OCI-LY3 (cell line): ENCODE results near the gene DHRSX.

ENCODE experiments used
- H2AFZ ChIP-seq: fragments of 200-600, 300-600 bp; shearing (Covaris generic); 2 replicates; pipeline ENCODE4 v1.6.0; 2014; ENCODE audit warnings: antibody characterized with exemption, low read depth, low read length
- H3K27ac ChIP-seq: fragments of 200-600, 300-600 bp; sonication (generic); 2 replicates; pipeline ENCODE4 v1.5.1; 2014; ENCODE audit warnings: mild to moderate bottlenecking, low read length, moderate library complexity, mixed read lengths
- H3K27me3 ChIP-seq: fragments of 200-600, 300-600 bp; sonication (generic); 2 replicates; pipeline ENCODE4 v1.6.1; 2014; ENCODE audit warnings: low read depth, low read length, mixed read lengths
- H3K36me3 ChIP-seq: fragments of 200-600, 300-600 bp; sonication (generic); replicated peaks from 2 replicates; pipeline ENCODE3; 2014; ENCODE audit warnings: low read depth, low read length, mixed read lengths
- H3K4me1 ChIP-seq: fragments of 300-600, 200-600 bp; sonication (generic); 2 replicates; pipeline ENCODE4 v1.6.1; 2014; ENCODE audit warnings: low read length, mixed read lengths
- H3K4me2 ChIP-seq: fragments of 200-600, 300-600 bp; sonication (generic); 2 replicates; pipeline ENCODE4 v1.6.1; 2014; ENCODE audit warnings: low read length, mixed read lengths
- H3K4me3 ChIP-seq: fragments of 300-600, 200-600 bp; sonication (generic); 2 replicates; pipeline ENCODE4 v1.5.1; 2014; ENCODE audit warnings: antibody characterized with exemption, mild to moderate bottlenecking, low read length, moderate library complexity
- H3K79me2 ChIP-seq: fragments of 300-600, 200-600 bp; shearing (Covaris generic); 2 replicates; pipeline ENCODE4 v1.6.1; 2014; ENCODE audit warnings: mild to moderate bottlenecking, low read length, mixed read lengths
- H3K9ac ChIP-seq: fragments of 300-600, 200-600 bp; shearing (Covaris generic); 2 replicates; pipeline ENCODE4 v1.6.0; 2014; ENCODE audit warnings: mild to moderate bottlenecking, low read length, moderate library complexity
- H3K9me3 ChIP-seq: fragments of 200-600, 300-600 bp; shearing (Covaris generic); 2 replicates; pipeline ENCODE4 v1.6.1; 2014; ENCODE audit warnings: low read length, mixed read lengths; ENCODE audit not compliant: insufficient read depth
- H4K20me1 ChIP-seq: fragments of 200-600, 300-600 bp; sonication (generic); 2 replicates; pipeline ENCODE4 v1.6.1; 2016; ENCODE audit warnings: low read length, mixed read lengths; ENCODE audit not compliant: insufficient read depth
- CTCF ChIP-seq: fragments of 200-600, 300-600 bp; sonication (generic); IDR thresholded peaks from 2 replicates; pipeline ENCODE4 v1.5.1; 2014; ENCODE audit warnings: antibody characterized with exemption, low read length, low read depth
- EZH2phosphoT487 ChIP-seq: fragments of 200-600 bp; shearing (Covaris generic); IDR thresholded peaks from 2 replicates; pipeline ENCODE4 v1.6.1; 2018; ENCODE audit warnings: antibody characterized with exemption, mixed run types, low read depth

Gene DHRSX

GRCh38 chrX:2500803-2501558 lies at the start of gene DHRSX, which contains the start of gene ZBED1:
TSS of gene DHRSX (minus strand) at chrX:2500976. CDS start at chrX:2500925, 51 bp downstream.
TSS of gene ZBED1 (minus strand) at chrX:2500976. CDS start at chrX:2490719, 10,257 bp downstream.
- H3K9ac ChIP-seq, result peak within 1 kb of the TSS; percentile 97
- peak within 1 kb of the TSS; percentile 69 for H3K27ac ChIP-seq
- H3K79me2 ChIP-seq, result peaks cover 43% of the 10 kb centered on the region
- no peaks in the 10 kb centered on the region for H3K27me3 ChIP-seq
- peak within 1 kb of the TSS; percentile 95 for H3K4me3 ChIP-seq
- peaks cover 25% of the 10 kb centered on the region for H4K20me1 ChIP-seq
- TF ChIP-seq CTCF (no peak), EZH2phosphoT487 (no peak)
- peaks cover 35% of the 10 kb centered on the region for H3K4me1 ChIP-seq
- no peaks in the 10 kb centered on the region for H3K9me3 ChIP-seq
- H3K4me2 ChIP-seq, result peak within 1 kb of the TSS; percentile 82
- no peak within 1 kb of the TSS for H2AFZ ChIP-seq
- H3K36me3 ChIP-seq, result peaks cover 15% of the 10 kb centered on the region

- H3K27ac ChIP-seq, result no peak overlapping the region
- H3K4me2 ChIP-seq, result no peak overlapping the region
These were observed 49.1 kb upstream of the DHRSX start for GRCh38 chrX:2549876-2550275.

GRCh38 chrX:2548711-2549423 lies 48.1 kb upstream of the DHRSX start:
- no peak overlapping the region for H3K4me3 ChIP-seq

More at GRCh38 chrX:2549876-2550275, 49.1 kb upstream of the DHRSX start:
- no peaks in the 10 kb centered on the region for H3K36me3 ChIP-seq
- H3K4me1 ChIP-seq, result no peaks in the 10 kb centered on the region
- no peaks in the 10 kb centered on the region for H3K27me3 ChIP-seq
- TF ChIP-seq EZH2phosphoT487 (no peak), CTCF (no peak)
- no peak overlapping the region for H2AFZ ChIP-seq
- no peak overlapping the region for H3K9ac ChIP-seq
- H3K79me2 ChIP-seq, result no peaks in the 10 kb centered on the region
- no peaks in the 10 kb centered on the region for H4K20me1 ChIP-seq
- H3K9me3 ChIP-seq, result peaks cover 12% of the 10 kb centered on the region; the same call in 1 of the 2 replicates
- no peak overlapping the region for H3K4me3 ChIP-seq

More at GRCh38 chrX:2548711-2549423, 48.1 kb upstream of the DHRSX start:
- Histone ChIP-seq H3K36me3 (no peaks in the 10 kb centered on the region), H3K9me3 (peaks cover 14% of the 10 kb centered on the region; the same call in 1 of the 2 replicates), H3K27me3 (no peaks in the 10 kb centered on the region), H4K20me1 (no peaks in the 10 kb centered on the region), H2AFZ (no peak overlapping the region), H3K4me2 (no peak overlapping the region), H3K9ac (no peak overlapping the region), H3K4me1 (no peaks in the 10 kb centered on the region), H3K27ac (no peak overlapping the region), H3K79me2 (no peaks in the 10 kb centered on the region)
- TF ChIP-seq EZH2phosphoT487 (no peak), CTCF (peak; percentile 14; the same call in 1 of the 2 replicates)
